ENCODE data around the gene PPP1R10. TPM values are rescaled to one million over a fixed set of nuclear protein-coding genes. Genes with fewer than 3 reads are reported as not detected.

The PPP1R10 gene
- total RNA-seq, 2 experiments from 2014 or later, result 140 to 151 TPM

GRCh38 chr6:30578051-30578450 lies 39.0 kb downstream of the PPP1R10 start:
- Mint-ChIP-seq H3K36me3 (peaks cover 42% of the 10 kb centered on the region), H3K4me3 (no peak overlapping the region), H3K27me3 (no peaks in the 10 kb centered on the region), H3K9me3 (no peaks in the 10 kb centered on the region), H3K27ac (no peak overlapping the region), H3K4me1 (peaks cover 22% of the 10 kb centered on the region)
- ATAC-seq (ENCODE audit: low read depth) (no peak), DNase-seq (no peak)
- POLR2A ChIA-PET, result interaction anchor here (1.0 kb wide), 2 partner anchors 11 to 13 kb away, joined by 3 read pairs; no protein-coding TSS in a partner anchor

- peaks cover 18% of the 10 kb centered on the region for H3K36me3 Mint-ChIP-seq
- peak overlapping the region; percentile 98 for H3K4me3 Mint-ChIP-seq
- no peaks in the 10 kb centered on the region for H3K9me3 Mint-ChIP-seq
- DNase-seq (no peak), ATAC-seq (ENCODE audit: low read depth) (no peak)
- peaks cover 2% of the 10 kb centered on the region for H3K27me3 Mint-ChIP-seq
- peak overlapping the region; percentile 27 for H3K27ac Mint-ChIP-seq
- POLR2A ChIA-PET, result no interaction called here
- H3K4me1 Mint-ChIP-seq, result peaks cover 52% of the 10 kb centered on the region
These were observed 43.9 kb downstream of the PPP1R10 start for GRCh38 chr6:30573113-30573512.

GRCh38 chr6:30572148-30572547 lies 44.9 kb downstream of the PPP1R10 start:
- peaks cover 2% of the 10 kb centered on the region for H3K27me3 Mint-ChIP-seq
- DNase-seq, result no peak
- H3K4me3 Mint-ChIP-seq, result peak overlapping the region; percentile 98
- peaks cover 15% of the 10 kb centered on the region for H3K36me3 Mint-ChIP-seq
- no peak for ATAC-seq (ENCODE audit: low read depth)
- POLR2A ChIA-PET, result no interaction called here
- peaks cover 52% of the 10 kb centered on the region for H3K4me1 Mint-ChIP-seq
- H3K9me3 Mint-ChIP-seq, result no peaks in the 10 kb centered on the region
- H3K27ac Mint-ChIP-seq, result peak overlapping the region; percentile 96

GRCh38 chr6:30571762-30572082 lies 45.3 kb downstream of the PPP1R10 start:
- DNase-seq, result no peak
- Mint-ChIP-seq H3K27ac (peak overlapping the region; percentile 96), H3K27me3 (peaks cover 2% of the 10 kb centered on the region), H3K4me1 (peaks cover 50% of the 10 kb centered on the region), H3K36me3 (peaks cover 11% of the 10 kb centered on the region), H3K4me3 (peak overlapping the region; percentile 98), H3K9me3 (no peaks in the 10 kb centered on the region)
- POLR2A ChIA-PET, result interaction anchor here (0.9 to 2.5 kb wide), 15 partner anchors 14 to 246 kb away, joined by 3 to 29 read pairs (median 4); partner anchors contain the start of genes DHX16, MDC1, MRPS18B and PPP1R10
- no peak for ATAC-seq (ENCODE audit: low read depth)

- Mint-ChIP-seq H3K4me3 (peak within 1 kb of the TSS; percentile 98), H3K9me3 (no peaks in the 10 kb centered on the region), H3K27me3 (peaks cover 2% of the 10 kb centered on the region), H3K36me3 (peaks cover 9% of the 10 kb centered on the region), H3K4me1 (peaks cover 46% of the 10 kb centered on the region), H3K27ac (peak within 1 kb of the TSS; percentile 96)
- DNase-seq (peak; percentile 100), ATAC-seq (ENCODE audit: low read depth) (peak; percentile 91)
- POLR2A ChIA-PET, result interaction anchor here (0.9 to 2.5 kb wide), 17 partner anchors 14 to 245 kb away, joined by 3 to 29 read pairs (median 4); partner anchors contain the start of genes DHX16, MDC1, MRPS18B and PPP1R10
These were observed 45.8 kb downstream of the PPP1R10 start, which contains the start of gene ABCF1 for GRCh38 chr6:30571075-30571761. TSS of gene ABCF1 (plus strand) at chr6:30571442. CDS start at chr6:30571488, 46 bp downstream.

- Mint-ChIP-seq H3K27me3 (peaks cover 2% of the 10 kb centered on the region), H3K4me1 (peaks cover 46% of the 10 kb centered on the region), H3K27ac (peak overlapping the region; percentile 96), H3K4me3 (peak overlapping the region; percentile 98), H3K9me3 (no peaks in the 10 kb centered on the region), H3K36me3 (peaks cover 9% of the 10 kb centered on the region)
- DNase-seq, result no peak
- peak; percentile 9 for ATAC-seq (ENCODE audit: low read depth)
- POLR2A ChIA-PET, result interaction anchor here (0.9 to 2.5 kb wide), 17 partner anchors 13 to 245 kb away, joined by 3 to 29 read pairs (median 4); partner anchors contain the start of genes DHX16, MDC1, MRPS18B and PPP1R10
These were observed 46.3 kb downstream of the PPP1R10 start for GRCh38 chr6:30570740-30571074.

GRCh38 chr6:30570263-30570662 lies 46.8 kb downstream of the PPP1R10 start:
- H3K9me3 Mint-ChIP-seq, result no peaks in the 10 kb centered on the region
- H3K27me3 Mint-ChIP-seq, result peaks cover 2% of the 10 kb centered on the region
- peak overlapping the region; percentile 58 for H3K27ac Mint-ChIP-seq
- peaks cover 9% of the 10 kb centered on the region for H3K36me3 Mint-ChIP-seq
- peaks cover 48% of the 10 kb centered on the region for H3K4me1 Mint-ChIP-seq
- POLR2A ChIA-PET, result interaction anchor here (1.1 to 2.5 kb wide), 9 partner anchors 13 to 244 kb away, joined by 3 to 29 read pairs (median 5); partner anchors contain the start of genes MRPS18B, PPP1R10 and PRR3
- H3K4me3 Mint-ChIP-seq, result peak overlapping the region; percentile 98
- ATAC-seq (ENCODE audit: low read depth), result no peak
- DNase-seq, result no peak

- no peak overlapping the region for H3K27ac Mint-ChIP-seq
- H3K9me3 Mint-ChIP-seq, result no peaks in the 10 kb centered on the region
- peaks cover 34% of the 10 kb centered on the region for H3K4me1 Mint-ChIP-seq
- H3K27me3 Mint-ChIP-seq, result peaks cover 2% of the 10 kb centered on the region
- POLR2A ChIA-PET, result interaction anchor here (2.8 kb wide), 1 partner anchor 11 kb away, joined by 15 read pairs; the partner anchor contains the start of gene PRR3
- H3K36me3 Mint-ChIP-seq, result peaks cover 7% of the 10 kb centered on the region
- H3K4me3 Mint-ChIP-seq, result no peak overlapping the region
- ATAC-seq (ENCODE audit: low read depth), result no peak
- DNase-seq, result no peak
These were observed 48.8 kb downstream of the PPP1R10 start for GRCh38 chr6:30568245-30568644.

- no peak for ATAC-seq (ENCODE audit: low read depth)
- H3K36me3 Mint-ChIP-seq, result peaks cover 8% of the 10 kb centered on the region
- H3K27me3 Mint-ChIP-seq, result peaks cover 2% of the 10 kb centered on the region
- no peak overlapping the region for H3K27ac Mint-ChIP-seq
- H3K4me1 Mint-ChIP-seq, result peaks cover 14% of the 10 kb centered on the region
- POLR2A ChIA-PET, result interaction anchor here (0.7 to 2.8 kb wide), 2 partner anchors 8 to 9 kb away, joined by 3 to 15 read pairs; partner anchors contain the start of gene PRR3
- H3K4me3 Mint-ChIP-seq, result no peak overlapping the region
- no peak for DNase-seq
- no peaks in the 10 kb centered on the region for H3K9me3 Mint-ChIP-seq
These were observed 51.3 kb downstream of the PPP1R10 start for GRCh38 chr6:30565772-30566171.

GRCh38 chr6:30564114-30564513 lies 52.9 kb downstream of the PPP1R10 start:
- H3K4me1 Mint-ChIP-seq, result peaks cover 9% of the 10 kb centered on the region
- no peaks in the 10 kb centered on the region for H3K27me3 Mint-ChIP-seq
- ATAC-seq (ENCODE audit: low read depth) (no peak), DNase-seq (no peak)
- peaks cover 11% of the 10 kb centered on the region for H3K36me3 Mint-ChIP-seq
- no peak overlapping the region for H3K4me3 Mint-ChIP-seq
- POLR2A ChIA-PET, result interaction anchor here (1.4 kb wide), 1 partner anchor 49 kb away, joined by 3 read pairs; no protein-coding TSS in a partner anchor
- H3K9me3 Mint-ChIP-seq, result no peaks in the 10 kb centered on the region
- H3K27ac Mint-ChIP-seq, result peak overlapping the region; percentile 4

GRCh38 chr6:30562470-30563425 lies 54.3 kb downstream of the PPP1R10 start:
- H3K4me1 Mint-ChIP-seq, result peaks cover 14% of the 10 kb centered on the region

GRCh38 chr6:30560930-30561329 lies 56.1 kb downstream of the PPP1R10 start:
- H3K36me3 Mint-ChIP-seq, result peaks cover 14% of the 10 kb centered on the region
- H3K27me3 Mint-ChIP-seq, result no peaks in the 10 kb centered on the region
- ATAC-seq (ENCODE audit: low read depth) (no peak), DNase-seq (no peak)
- no peaks in the 10 kb centered on the region for H3K9me3 Mint-ChIP-seq
- H3K27ac Mint-ChIP-seq, result no peak overlapping the region
- H3K4me1 Mint-ChIP-seq, result peaks cover 17% of the 10 kb centered on the region
- H3K4me3 Mint-ChIP-seq, result no peak overlapping the region
- POLR2A ChIA-PET, result no interaction called here

More at GRCh38 chr6:30562470-30563425, 54.3 kb downstream of the PPP1R10 start:
- peaks cover 11% of the 10 kb centered on the region for H3K36me3 Mint-ChIP-seq
- no peak for DNase-seq
- ATAC-seq (ENCODE audit: low read depth), result no peak
- no peak overlapping the region for H3K27ac Mint-ChIP-seq
- H3K27me3 Mint-ChIP-seq, result no peaks in the 10 kb centered on the region
- no peaks in the 10 kb centered on the region for H3K9me3 Mint-ChIP-seq
- POLR2A ChIA-PET, result interaction anchor here (0.6 kb wide), 1 partner anchor 90 kb away, joined by 3 read pairs; no protein-coding TSS in a partner anchor
- no peak overlapping the region for H3K4me3 Mint-ChIP-seq

GRCh38 chr6:30557683-30557981 lies 59.4 kb downstream of the PPP1R10 start:
- no peaks in the 10 kb centered on the region for H3K27me3 Mint-ChIP-seq
- H3K4me3 Mint-ChIP-seq, result peak overlapping the region; percentile 95
- peaks cover 18% of the 10 kb centered on the region for H3K36me3 Mint-ChIP-seq
- H3K4me1 Mint-ChIP-seq, result peaks cover 27% of the 10 kb centered on the region
- H3K27ac Mint-ChIP-seq, result peak overlapping the region; percentile 100
- DNase-seq (no peak), ATAC-seq (ENCODE audit: low read depth) (no peak)
- POLR2A ChIA-PET, result interaction anchor here (0.6 to 2.1 kb wide), 13 partner anchors 9 to 327 kb away, joined by 3 to 24 read pairs (median 3); partner anchors contain the start of genes ABCF1 and DDR1
- no peaks in the 10 kb centered on the region for H3K9me3 Mint-ChIP-seq

All from activated naive CD8-positive, alpha-beta T cell treated with anti-CD3 and anti-CD28 coated beads, Interleukin-2, amount 10 ng/mL, durations not matched to agents 7 days and 5 days (primary cell).